Panc1 (cell line): ENCODE results near the gene SRSF7.

ENCODE experiments used
- CTCF ChIP-seq: fragments of 450-650 bp; IDR thresholded peaks from 2 replicates; pipeline ENCODE4 v1.5.1; 2017; ENCODE audit warnings: mild to moderate bottlenecking
- POLR2AphosphoS5 ChIP-seq: IDR thresholded peaks from 2 replicates; pipeline ENCODE4 v1.6.1; 2012; ENCODE audit warnings: mild to moderate bottlenecking, low read depth, low read length, moderate library complexity
- REST ChIP-seq, 2 experiments: IDR thresholded peaks; 2 replicates each; pipeline ENCODE4 v1.6.1; 2011 to 2012; ENCODE audit warnings: low read depth in 2 of 2, control low read depth in 1 of 2, low read length in 1 of 2, mild to moderate bottlenecking in 1 of 2, moderate library complexity in 1 of 2; ENCODE audit not compliant: insufficient read depth in 1 of 2
- SIN3A ChIP-seq: IDR thresholded peaks from 2 replicates; pipeline ENCODE4 v1.6.1; 2012; ENCODE audit warnings: low read depth, mild to moderate bottlenecking, low read length, moderate library complexity, borderline replicate concordance; ENCODE audit not compliant: insufficient read depth
- TCF7L2 ChIP-seq: IDR thresholded peaks from 2 replicates; pipeline ENCODE4 v1.6.1; 2011; ENCODE audit warnings: mild to moderate bottlenecking, low read depth, low read length, inconsistent platforms

- no peak for TF ChIP-seq CTCF
- no peak for TF ChIP-seq POLR2AphosphoS5
- TF ChIP-seq REST (IDR thresholded peaks at IDR 0.05; ENCODE audit: insufficient read depth in 1 of 2, low read depth in 2 of 2, low read length in 1 of 2) = no peak
- no peak for TF ChIP-seq SIN3A
- TF ChIP-seq TCF7L2 = no peak
Measured at GRCh38 chr2:38794235-38794946, 43.2 kb upstream of the SRSF7 start.
